Upper lobe of right lung (tissue), 1 donor: ENCODE results near the gene CST3. TPM values are rescaled to one million over a fixed set of nuclear protein-coding genes. Genes with fewer than 3 reads are reported as not detected.

Experiments
- ATAC-seq: fragments of 200-7000 bp; cut with Tn5 transposase; one replicate; pipeline ENCODE4 v1.9.1; 2020; ENCODE audit warnings: mild to moderate bottlenecking, moderate library complexity
- DNase-seq: peaks from one replicate; pipeline ENCODE4 v3.0.0-alpha.2; 2020
- H3K27ac ChIP-seq: fragments of 200-600 bp; one replicate; pipeline ENCODE4 v1.8.0; 2022
- H3K27me3 ChIP-seq: fragments of 200-600 bp; one replicate; pipeline ENCODE4 v1.8.0; 2022; ENCODE audit warnings: mild to moderate bottlenecking
- H3K36me3 ChIP-seq: fragments of 200-600 bp; one replicate; pipeline ENCODE4 v1.8.0; 2022
- H3K4me1 ChIP-seq: fragments of 200-600 bp; one replicate; pipeline ENCODE4 v1.8.0; 2022
- H3K4me3 ChIP-seq: fragments of 200-600 bp; one replicate; pipeline ENCODE4 v1.8.0; 2022; ENCODE audit warnings: mild to moderate bottlenecking
- H3K9me3 ChIP-seq: fragments of 200-600 bp; one replicate; pipeline ENCODE4 v1.8.0; 2022
- CTCF ChIP-seq: fragments of 200-600 bp; IDR thresholded peaks from one replicate; pipeline ENCODE4 v1.8.0; 2022; ENCODE audit warnings: antibody characterized with exemption
- intact Hi-C: fragments of 100-400 bp; cut with DNase I; formaldehyde crosslinking; loops from one replicate; pipeline ENCODE4 v1.11.0; 2022
- total RNA-seq: library from RNA; stranded (reverse); fragmentation: NEBNext Ultra II Directional; extraction: Animal tissue kit (Norgen Biotek cat#: 25700); gene quantifications from one replicate; pipeline ENCODE4 v1.2.1, GENCODE V29; 2021
- donor health status: DM: no; HTN: yes; CAD: no; lungs with severe emphysema.

Gene CST3
- total RNA-seq, 1 donor from 2014 or later: 666 TPM

- Histone ChIP-seq H3K4me1 (peaks cover 16% of the 10 kb centered on the region), H3K27me3 (no peaks in the 10 kb centered on the region), H3K27ac (no peak overlapping the region), H3K9me3 (no peaks in the 10 kb centered on the region), H3K36me3 (peaks cover 20% of the 10 kb centered on the region), H3K4me3 (no peak overlapping the region)
- no peak for DNase-seq
- peak; percentile 64 for ATAC-seq
- no peak for TF ChIP-seq CTCF
- intact Hi-C loops: no loop called here
Observed at GRCh38 chr20:23631981-23632710, 5.6 kb downstream of the CST3 start.

GRCh38 chr20:23631226-23631822, 6.4 kb downstream of the CST3 start:
- H3K36me3 ChIP-seq: peaks cover 20% of the 10 kb centered on the region
- H3K4me1 ChIP-seq: peaks cover 10% of the 10 kb centered on the region
- H3K27me3 ChIP-seq: no peaks in the 10 kb centered on the region
- DNase-seq (no peak), ATAC-seq (no peak)
- TF ChIP-seq CTCF: no peak
- H3K9me3 ChIP-seq: no peaks in the 10 kb centered on the region
- H3K27ac ChIP-seq: no peak overlapping the region
- intact Hi-C loops: no loop called here
- H3K4me3 ChIP-seq: no peak overlapping the region

- no peak for DNase-seq
- Histone ChIP-seq H3K27me3 (no peaks in the 10 kb centered on the region), H3K4me3 (no peak overlapping the region), H3K4me1 (peaks cover 8% of the 10 kb centered on the region), H3K9me3 (no peaks in the 10 kb centered on the region), H3K27ac (no peak overlapping the region), H3K36me3 (peaks cover 20% of the 10 kb centered on the region)
- no peak for ATAC-seq
- intact Hi-C loops: no loop called here
- no peak for TF ChIP-seq CTCF
Observed at GRCh38 chr20:23630392-23630849, 7.3 kb downstream of the CST3 start.

GRCh38 chr20:23629542-23630391, 8.0 kb downstream of the CST3 start:
- Histone ChIP-seq H3K27me3 (no peaks in the 10 kb centered on the region), H3K9me3 (no peaks in the 10 kb centered on the region), H3K4me3 (no peak overlapping the region), H3K27ac (no peak overlapping the region), H3K4me1 (peaks cover 6% of the 10 kb centered on the region), H3K36me3 (peaks cover 20% of the 10 kb centered on the region)
- ATAC-seq (no peak), DNase-seq (no peak)
- no peak for TF ChIP-seq CTCF
- intact Hi-C loops: no loop called here

- peak; percentile 3 for ATAC-seq
- Histone ChIP-seq H3K4me3 (no peak overlapping the region), H3K4me1 (peaks cover 6% of the 10 kb centered on the region), H3K9me3 (no peaks in the 10 kb centered on the region), H3K36me3 (peaks cover 18% of the 10 kb centered on the region), H3K27ac (no peak overlapping the region), H3K27me3 (no peaks in the 10 kb centered on the region)
- TF ChIP-seq CTCF: no peak
- intact Hi-C loops: no loop called here
- no peak for DNase-seq
Observed at GRCh38 chr20:23629017-23629541, 8.7 kb downstream of the CST3 start.
